IPS-20b (cell line): ENCODE results near the gene B4GALT2.

Experiments
- H3K27ac ChIP-seq: one replicate; pipeline ENCODE4 v1.5.1; 2013; ENCODE audit warnings: low read length
- H3K27me3 ChIP-seq: 2 replicates; pipeline ENCODE4 v1.6.1; 2013; ENCODE audit warnings: mild to moderate bottlenecking, low read length, inconsistent platforms; ENCODE audit not compliant: insufficient read depth
- H3K36me3 ChIP-seq: 2 replicates; pipeline ENCODE4 v1.6.1; 2013; ENCODE audit warnings: low read depth, mild to moderate bottlenecking, inconsistent platforms, low read length, moderate library complexity; ENCODE audit not compliant: insufficient read depth
- H3K4me1 ChIP-seq: 2 replicates; pipeline ENCODE4 v1.6.1; 2013; ENCODE audit warnings: mild to moderate bottlenecking, control low read depth, inconsistent platforms, low read length, moderate library complexity; ENCODE audit not compliant: insufficient read depth
- H3K4me3 ChIP-seq: 2 replicates; pipeline ENCODE4 v1.5.1; 2013; ENCODE audit warnings: mild to moderate bottlenecking, low read length, inconsistent platforms
- H3K9ac ChIP-seq: 2 replicates; pipeline ENCODE4 v1.6.1; 2013; ENCODE audit warnings: low read depth, mild to moderate bottlenecking, inconsistent platforms, low read length, moderate library complexity
- H3K9me3 ChIP-seq: 2 replicates; pipeline ENCODE4 v1.6.1; 2013; ENCODE audit warnings: mild to moderate bottlenecking, low read depth, low read length, inconsistent platforms; ENCODE audit not compliant: insufficient read depth

Gene B4GALT2

GRCh38 chr1:43974443-43975248 lies 4.4 kb upstream of the B4GALT2 start, which contains the start of gene ATP6V0B:
Gene ATP6V0B (plus strand): TSS chr1:43974960. CDS start chr1:43975041, 81 bp downstream.
- Histone ChIP-seq H3K4me3 (peak within 1 kb of the TSS; percentile 92), H3K4me1 (0 out of 2 replicates have a peak, but pooled peaks cover 4% of the 10 kb centered on the region), H3K27me3 (no peaks in the 10 kb centered on the region), H3K27ac (peak within 1 kb of the TSS; percentile 86), H3K9me3 (no peaks in the 10 kb centered on the region), H3K36me3 (peaks cover 49% of the 10 kb centered on the region), H3K9ac (peak within 1 kb of the TSS; percentile 88)

GRCh38 chr1:43975249-43975961 lies 3.6 kb upstream of the B4GALT2 start:
- peak overlapping the region; percentile 88 for H3K9ac ChIP-seq
- peaks cover 7% of the 10 kb centered on the region; the same call in 1 of the 2 replicates for H3K4me1 ChIP-seq
- H3K4me3 ChIP-seq = peak overlapping the region; percentile 92
- H3K36me3 ChIP-seq = peaks cover 49% of the 10 kb centered on the region
- no peaks in the 10 kb centered on the region for H3K9me3 ChIP-seq
- no peaks in the 10 kb centered on the region for H3K27me3 ChIP-seq
- H3K27ac ChIP-seq = peak overlapping the region; percentile 86

GRCh38 chr1:43976045-43976444 lies 3.0 kb upstream of the B4GALT2 start:
- Histone ChIP-seq H3K4me1 (peaks cover 7% of the 10 kb centered on the region; the same call in 1 of the 2 replicates), H3K27ac (no peak overlapping the region), H3K9me3 (no peaks in the 10 kb centered on the region), H3K9ac (peak overlapping the region; percentile 88), H3K27me3 (no peaks in the 10 kb centered on the region), H3K36me3 (peaks cover 47% of the 10 kb centered on the region), H3K4me3 (peak overlapping the region; percentile 92)

- H3K9me3 ChIP-seq = no peaks in the 10 kb centered on the region
- peaks cover 45% of the 10 kb centered on the region for H3K36me3 ChIP-seq
- H3K9ac ChIP-seq = no peak overlapping the region
- no peak overlapping the region for H3K27ac ChIP-seq
- no peak overlapping the region for H3K4me3 ChIP-seq
- H3K27me3 ChIP-seq = no peaks in the 10 kb centered on the region
- H3K4me1 ChIP-seq = peaks cover 7% of the 10 kb centered on the region; the same call in 1 of the 2 replicates
These were observed 2.1 kb upstream of the B4GALT2 start for GRCh38 chr1:43976890-43977289.

- H3K9ac ChIP-seq = no peak overlapping the region
- peaks cover 7% of the 10 kb centered on the region; the same call in 1 of the 2 replicates for H3K4me1 ChIP-seq
- peak overlapping the region; percentile 90; the same call in 1 of the 2 replicates for H3K4me3 ChIP-seq
- H3K9me3 ChIP-seq = no peaks in the 10 kb centered on the region
- peaks cover 42% of the 10 kb centered on the region for H3K36me3 ChIP-seq
- H3K27me3 ChIP-seq = no peaks in the 10 kb centered on the region
- no peak overlapping the region for H3K27ac ChIP-seq
These were observed 1.4 kb upstream of the B4GALT2 start for GRCh38 chr1:43977376-43978263.

GRCh38 chr1:43978264-43978550 lies 803 bp upstream of the B4GALT2 start:
- Histone ChIP-seq H3K9ac (peak overlapping the region; percentile 86; the same call in 1 of the 2 replicates), H3K4me3 (peak overlapping the region; percentile 90), H3K27me3 (no peaks in the 10 kb centered on the region), H3K4me1 (peaks cover 7% of the 10 kb centered on the region; the same call in 1 of the 2 replicates), H3K36me3 (peaks cover 37% of the 10 kb centered on the region), H3K9me3 (no peaks in the 10 kb centered on the region), H3K27ac (no peak overlapping the region)

GRCh38 chr1:43979261-43979527 lies 184 bp downstream of the B4GALT2 start:
- Histone ChIP-seq H3K9ac (peak overlapping the region; percentile 89; the same call in 1 of the 2 replicates), H3K9me3 (no peaks in the 10 kb centered on the region), H3K27ac (no peak overlapping the region), H3K27me3 (no peaks in the 10 kb centered on the region), H3K4me1 (peaks cover 7% of the 10 kb centered on the region; the same call in 1 of the 2 replicates), H3K4me3 (peak overlapping the region; percentile 73; the same call in 1 of the 2 replicates), H3K36me3 (peaks cover 35% of the 10 kb centered on the region)

- no peaks in the 10 kb centered on the region for H3K27me3 ChIP-seq
- no peaks in the 10 kb centered on the region for H3K9me3 ChIP-seq
- H3K4me3 ChIP-seq = peak overlapping the region; percentile 73
- H3K9ac ChIP-seq = peak overlapping the region; percentile 89
- no peak overlapping the region for H3K27ac ChIP-seq
- H3K36me3 ChIP-seq = peaks cover 40% of the 10 kb centered on the region
- H3K4me1 ChIP-seq = peaks cover 7% of the 10 kb centered on the region; the same call in 1 of the 2 replicates
These were observed 681 bp downstream of the B4GALT2 start for GRCh38 chr1:43979528-43980254.

- peaks cover 47% of the 10 kb centered on the region for H3K36me3 ChIP-seq
- peak overlapping the region; percentile 73 for H3K4me3 ChIP-seq
- peak overlapping the region; percentile 89 for H3K9ac ChIP-seq
- no peaks in the 10 kb centered on the region for H3K27me3 ChIP-seq
- H3K4me1 ChIP-seq = peaks cover 7% of the 10 kb centered on the region; the same call in 1 of the 2 replicates
- no peak overlapping the region for H3K27ac ChIP-seq
- no peaks in the 10 kb centered on the region for H3K9me3 ChIP-seq
These were observed 1.5 kb downstream of the B4GALT2 start for GRCh38 chr1:43980255-43981134.

GRCh38 chr1:43981135-43981491 lies 2.1 kb downstream of the B4GALT2 start:
- Histone ChIP-seq H3K9me3 (no peaks in the 10 kb centered on the region), H3K27ac (no peak overlapping the region), H3K9ac (no peak overlapping the region), H3K4me3 (no peak overlapping the region), H3K4me1 (peaks cover 7% of the 10 kb centered on the region; the same call in 1 of the 2 replicates), H3K27me3 (no peaks in the 10 kb centered on the region), H3K36me3 (peaks cover 49% of the 10 kb centered on the region)
